GM19467 (cell line): ENCODE measurements around the gene APIP.

Experiments used
- ATAC-seq: cut with Tn5 transposase; IDR thresholded peaks from one replicate; pipeline ENCODE4 v1.9.1; 2021; ENCODE audit warnings: mild to moderate bottlenecking, moderate library complexity; ENCODE audit not compliant: unreplicated experiment

Gene APIP

GRCh38 chr11:34844463-34845112 is 71.6 kb downstream of the APIP start:
- ATAC-seq: no peak

GRCh38 chr11:34843271-34843670 is 72.9 kb downstream of the APIP start:
- no peak for ATAC-seq

GRCh38 chr11:34840736-34841386 is 75.3 kb downstream of the APIP start:
- no peak for ATAC-seq

- ATAC-seq: no peak
Measured at GRCh38 chr11:34839969-34840368, 76.2 kb downstream of the APIP start.

GRCh38 chr11:34836958-34837856 is 79.0 kb downstream of the APIP start:
- ATAC-seq: no peak

- ATAC-seq: no peak
Measured at GRCh38 chr11:34833602-34834001, 82.6 kb downstream of the APIP start.
